ENCODE measurements around the gene NLRP14.

Gene NLRP14

GRCh38 chr11:7081441-7081840 is 61.2 kb downstream of the NLRP14 start:
- Histone ChIP-seq H3K79me1 (ENCODE audit: low read length) (no peaks in the 10 kb centered on the region), H3K79me2 (ENCODE audit: control insufficient read depth, insufficient read depth, low read length, poor library complexity) (no peaks in the 10 kb centered on the region), H2BK120ac (ENCODE audit: insufficient read depth, low read length, poor library complexity) (no peak overlapping the region), H4K91ac (ENCODE audit: low read depth, low read length) (no peak overlapping the region), H3K4me3 (ENCODE audit: low read depth, low read length) (no peak overlapping the region), H2BK12ac (ENCODE audit: low read length) (no peak overlapping the region), H3K9me3 (ENCODE audit: insufficient read depth, low read depth, low read length) (peaks cover 5% of the 10 kb centered on the region), H2AK5ac (ENCODE audit: low read length) (no peak overlapping the region), H3K18ac (ENCODE audit: low read length) (no peak overlapping the region), H4K12ac (ENCODE audit: low read depth, low read length) (no peak overlapping the region), H3K27me3 (ENCODE audit: insufficient read depth, low read length) (no peaks in the 10 kb centered on the region), H3K4ac (ENCODE audit: low read depth, low read length) (no peak overlapping the region), H3K4me1 (ENCODE audit: control insufficient read depth in 1 of 2, insufficient read depth in 2 of 2, low read length in 2 of 2) (no peaks in the 10 kb centered on the region), H3K4me2 (ENCODE audit: low read length) (no peak overlapping the region), H4K8ac (ENCODE audit: low read depth, low read length) (no peak overlapping the region), H3K23ac (ENCODE audit: low read length) (no peak overlapping the region), H3K9ac (ENCODE audit: low read length) (no peak overlapping the region), H3K36me3 (ENCODE audit: control insufficient read depth in 1 of 2, insufficient read depth in 2 of 2, low read length in 2 of 2) (no peaks in the 10 kb centered on the region), H3K14ac (ENCODE audit: low read length) (no peak overlapping the region), H2BK5ac (ENCODE audit: low read depth, low read length, poor library complexity) (no peak overlapping the region), H2AFZ (ENCODE audit: insufficient read depth, low read length, poor library complexity) (no peak overlapping the region), H3K27ac (ENCODE audit: low read depth, low read length) (no peak overlapping the region)
- no CpG with 5 or more reads among the region's 1 CpG for WGBS (ENCODE audit: extremely low coverage, insufficient coverage, insufficient read length)
- no peak for DNase-seq

GRCh38 chr11:7088921-7089320 is 68.6 kb downstream of the NLRP14 start, which contains the start of gene RBMXL2:
TSS of gene RBMXL2 (plus strand) at chr11:7088998. CDS start at chr11:7089121, 123 bp downstream.
- no peak within 1 kb of the TSS for H4K8ac ChIP-seq (ENCODE audit: low read depth, low read length)
- H3K14ac ChIP-seq (ENCODE audit: low read length): no peak within 1 kb of the TSS
- H2BK12ac ChIP-seq (ENCODE audit: low read length): no peak within 1 kb of the TSS
- H3K36me3 ChIP-seq (ENCODE audit: control insufficient read depth in 1 of 2, insufficient read depth in 2 of 2, low read length in 2 of 2): no peaks in the 10 kb centered on the region
- no peak within 1 kb of the TSS for H2AFZ ChIP-seq (ENCODE audit: insufficient read depth, low read length, poor library complexity)
- WGBS (ENCODE audit: extremely low coverage, insufficient coverage, insufficient read length): no CpG with 5 or more reads among the region's 45 CpGs
- no peak within 1 kb of the TSS for H4K91ac ChIP-seq (ENCODE audit: low read depth, low read length)
- DNase-seq: no peak
- H2BK120ac ChIP-seq (ENCODE audit: insufficient read depth, low read length, poor library complexity): no peak within 1 kb of the TSS
- H3K4me1 ChIP-seq (ENCODE audit: control insufficient read depth in 1 of 2, insufficient read depth in 2 of 2, low read length in 2 of 2): no peaks in the 10 kb centered on the region
- no peak within 1 kb of the TSS for H3K27ac ChIP-seq (ENCODE audit: low read depth, low read length)
- no peak within 1 kb of the TSS for H3K4ac ChIP-seq (ENCODE audit: low read depth, low read length)
- no peak within 1 kb of the TSS for H3K9ac ChIP-seq (ENCODE audit: low read length)
- no peaks in the 10 kb centered on the region for H3K79me2 ChIP-seq (ENCODE audit: control insufficient read depth, insufficient read depth, low read length, poor library complexity)
- no peak within 1 kb of the TSS for H3K4me3 ChIP-seq (ENCODE audit: low read depth, low read length)
- no peak within 1 kb of the TSS for H2BK5ac ChIP-seq (ENCODE audit: low read depth, low read length, poor library complexity)
- no peak within 1 kb of the TSS for H4K12ac ChIP-seq (ENCODE audit: low read depth, low read length)
- H3K9me3 ChIP-seq (ENCODE audit: insufficient read depth, low read depth, low read length): peaks cover 3% of the 10 kb centered on the region
- no peak within 1 kb of the TSS for H3K23ac ChIP-seq (ENCODE audit: low read length)
- no peak within 1 kb of the TSS for H3K18ac ChIP-seq (ENCODE audit: low read length)
- no peak within 1 kb of the TSS for H2AK5ac ChIP-seq (ENCODE audit: low read length)
- no peak within 1 kb of the TSS for H3K4me2 ChIP-seq (ENCODE audit: low read length)
- H3K27me3 ChIP-seq (ENCODE audit: insufficient read depth, low read length): no peaks in the 10 kb centered on the region
- no peaks in the 10 kb centered on the region for H3K79me1 ChIP-seq (ENCODE audit: low read length)

- Histone ChIP-seq H3K4me2 (ENCODE audit: low read length) (no peak overlapping the region), H4K8ac (ENCODE audit: low read depth, low read length) (no peak overlapping the region), H3K27me3 (ENCODE audit: insufficient read depth, low read length) (no peaks in the 10 kb centered on the region), H3K4me3 (ENCODE audit: low read depth, low read length) (no peak overlapping the region), H2BK12ac (ENCODE audit: low read length) (no peak overlapping the region), H2AK5ac (ENCODE audit: low read length) (no peak overlapping the region), H4K91ac (ENCODE audit: low read depth, low read length) (no peak overlapping the region), H3K79me1 (ENCODE audit: low read length) (no peaks in the 10 kb centered on the region), H3K27ac (ENCODE audit: low read depth, low read length) (no peak overlapping the region), H4K12ac (ENCODE audit: low read depth, low read length) (no peak overlapping the region), H2AFZ (ENCODE audit: insufficient read depth, low read length, poor library complexity) (no peak overlapping the region), H2BK5ac (ENCODE audit: low read depth, low read length, poor library complexity) (no peak overlapping the region), H3K4ac (ENCODE audit: low read depth, low read length) (no peak overlapping the region), H3K9me3 (ENCODE audit: insufficient read depth, low read depth, low read length) (peaks cover 3% of the 10 kb centered on the region), H3K23ac (ENCODE audit: low read length) (no peak overlapping the region), H3K18ac (ENCODE audit: low read length) (no peak overlapping the region), H3K4me1 (ENCODE audit: control insufficient read depth in 1 of 2, insufficient read depth in 2 of 2, low read length in 2 of 2) (no peaks in the 10 kb centered on the region), H2BK120ac (ENCODE audit: insufficient read depth, low read length, poor library complexity) (no peak overlapping the region), H3K14ac (ENCODE audit: low read length) (no peak overlapping the region), H3K79me2 (ENCODE audit: control insufficient read depth, insufficient read depth, low read length, poor library complexity) (no peaks in the 10 kb centered on the region), H3K9ac (ENCODE audit: low read length) (no peak overlapping the region), H3K36me3 (ENCODE audit: control insufficient read depth in 1 of 2, insufficient read depth in 2 of 2, low read length in 2 of 2) (no peaks in the 10 kb centered on the region)
- no CpG with 5 or more reads among the region's 111 CpGs for WGBS (ENCODE audit: extremely low coverage, insufficient coverage, insufficient read length)
- no peak for DNase-seq
Measured at GRCh38 chr11:7089328-7090251, 69.3 kb downstream of the NLRP14 start.

DNA sequence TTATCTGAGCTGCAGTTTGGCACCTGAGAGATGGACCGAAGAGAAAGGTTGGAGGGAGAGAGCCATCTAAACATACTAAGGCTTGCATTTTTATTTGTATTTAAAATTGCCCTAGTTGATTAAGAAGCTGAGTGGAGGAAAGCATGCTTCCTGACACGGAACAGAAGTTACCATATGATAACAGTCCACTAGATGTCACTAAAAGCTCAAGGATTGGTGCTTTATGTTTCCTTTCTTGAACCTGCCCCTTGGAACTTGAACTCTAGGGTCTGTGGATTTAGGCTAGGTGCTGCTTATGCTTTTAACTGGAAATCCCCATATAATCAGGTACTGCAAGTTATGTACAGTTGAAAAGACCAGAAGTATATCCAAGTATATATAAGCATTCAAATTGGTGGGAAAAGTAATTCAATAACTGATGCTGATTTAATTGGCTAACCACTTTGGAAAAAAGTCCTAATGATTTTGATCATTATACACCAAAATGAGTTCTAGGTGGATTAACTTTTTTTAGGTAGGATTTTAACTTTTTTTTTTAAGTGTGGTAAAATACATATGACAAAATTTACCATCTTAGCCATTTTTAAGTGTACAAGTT is 78.1 kb downstream of the NLRP14 start:
- DNase-seq: peak in 1 of 2 donors; percentile 84
- no peak overlapping the region for H4K12ac ChIP-seq (ENCODE audit: low read depth, low read length)
- H3K27me3 ChIP-seq (ENCODE audit: insufficient read depth, low read length): no peaks in the 10 kb centered on the region
- no CpG with 5 or more reads among the region's 2 CpGs for WGBS (ENCODE audit: extremely low coverage, insufficient coverage, insufficient read length)
- no peaks in the 10 kb centered on the region for H3K9me3 ChIP-seq (ENCODE audit: insufficient read depth, low read depth, low read length)
- H3K18ac ChIP-seq (ENCODE audit: low read length): no peak overlapping the region
- no peak overlapping the region for H2BK120ac ChIP-seq (ENCODE audit: insufficient read depth, low read length, poor library complexity)
- no peak overlapping the region for H3K23ac ChIP-seq (ENCODE audit: low read length)
- H3K14ac ChIP-seq (ENCODE audit: low read length): no peak overlapping the region
- no peak overlapping the region for H2AFZ ChIP-seq (ENCODE audit: insufficient read depth, low read length, poor library complexity)
- H2BK5ac ChIP-seq (ENCODE audit: low read depth, low read length, poor library complexity): no peak overlapping the region
- H3K36me3 ChIP-seq (ENCODE audit: control insufficient read depth in 1 of 2, insufficient read depth in 2 of 2, low read length in 2 of 2): no peaks in the 10 kb centered on the region
- H3K27ac ChIP-seq (ENCODE audit: low read depth, low read length): no peak overlapping the region
- no peak overlapping the region for H4K91ac ChIP-seq (ENCODE audit: low read depth, low read length)
- no peak overlapping the region for H3K4ac ChIP-seq (ENCODE audit: low read depth, low read length)
- H3K79me2 ChIP-seq (ENCODE audit: control insufficient read depth, insufficient read depth, low read length, poor library complexity): no peaks in the 10 kb centered on the region
- H3K4me3 ChIP-seq (ENCODE audit: low read depth, low read length): no peak overlapping the region
- H3K4me1 ChIP-seq (ENCODE audit: control insufficient read depth in 1 of 2, insufficient read depth in 2 of 2, low read length in 2 of 2): no peaks in the 10 kb centered on the region
- no peaks in the 10 kb centered on the region for H3K79me1 ChIP-seq (ENCODE audit: low read length)
- no peak overlapping the region for H3K4me2 ChIP-seq (ENCODE audit: low read length)
- no peak overlapping the region for H3K9ac ChIP-seq (ENCODE audit: low read length)
- no peak overlapping the region for H4K8ac ChIP-seq (ENCODE audit: low read depth, low read length)
- H2AK5ac ChIP-seq (ENCODE audit: low read length): no peak overlapping the region
- H2BK12ac ChIP-seq (ENCODE audit: low read length): no peak overlapping the region
